Measurements from ENCODE around the gene EIF4G3. TPM values are rescaled to one million over a fixed set of nuclear protein-coding genes. Genes with fewer than 3 reads are reported as not detected.

Gene EIF4G3
- total RNA-seq, 3 donors from 2014 or later (not counting 1 experiment from before 2014, with no cell fraction given), result 105 to 107 (median 107) TPM

DNA sequence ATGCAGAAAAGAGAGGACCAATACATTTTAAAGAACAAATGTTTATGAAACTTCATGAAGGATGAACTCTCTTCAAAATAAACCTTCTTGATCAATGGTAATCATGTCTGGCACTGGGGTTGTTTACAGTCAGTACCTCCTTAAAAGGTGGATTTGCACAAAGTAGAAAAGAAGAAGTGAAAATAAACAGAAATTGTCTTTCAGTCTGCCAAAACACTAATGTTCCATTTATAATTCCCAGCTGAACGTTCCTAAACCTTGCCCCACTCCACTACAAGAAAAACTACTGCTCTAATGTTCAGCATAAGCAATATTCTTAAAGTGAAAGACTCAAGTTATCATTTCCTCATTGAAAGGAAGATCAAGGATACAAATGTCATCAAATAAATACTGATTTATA lies 86.2 kb downstream of the EIF4G3 start:
- Mint-ChIP-seq H3K36me3 (no peaks in the 10 kb centered on the region), H3K4me3 (no peak overlapping the region), H3K27me3 (ENCODE audit: low read depth in 2 of 2) (no peaks in the 10 kb centered on the region), H3K27ac (peak overlapping the region; percentile 56 to 63), H3K4me1 (peaks cover 26 to 34% of the 10 kb centered on the region in 2 donors), H3K9me3 (no peaks in the 10 kb centered on the region)
- Histone ChIP-seq H3K4me3 (ENCODE audit: low read length) (no peak overlapping the region), H3K9me3 (ENCODE audit: control insufficient read depth, insufficient read depth, low read length) (no peaks in the 10 kb centered on the region), H3K27ac (ENCODE audit: low read length) (no peak overlapping the region), H3K4me1 (ENCODE audit: control insufficient read depth, insufficient read depth, low read length) (no peaks in the 10 kb centered on the region), H3K36me3 (ENCODE audit: control insufficient read depth, insufficient read depth, low read length) (peaks cover 4% of the 10 kb centered on the region), H3K27me3 (ENCODE audit: control insufficient read depth, insufficient read depth, low read length) (no peaks in the 10 kb centered on the region)
- intact Hi-C loops (cut with micrococcal nuclease), result no loop called here
- WGBS (ENCODE audit: insufficient coverage), result 9% methylated on average over 1 of the region's 1 CpG
- ATAC-seq (no peak), DNase-seq (no peak)
- TF ChIP-seq, protein P1, sequence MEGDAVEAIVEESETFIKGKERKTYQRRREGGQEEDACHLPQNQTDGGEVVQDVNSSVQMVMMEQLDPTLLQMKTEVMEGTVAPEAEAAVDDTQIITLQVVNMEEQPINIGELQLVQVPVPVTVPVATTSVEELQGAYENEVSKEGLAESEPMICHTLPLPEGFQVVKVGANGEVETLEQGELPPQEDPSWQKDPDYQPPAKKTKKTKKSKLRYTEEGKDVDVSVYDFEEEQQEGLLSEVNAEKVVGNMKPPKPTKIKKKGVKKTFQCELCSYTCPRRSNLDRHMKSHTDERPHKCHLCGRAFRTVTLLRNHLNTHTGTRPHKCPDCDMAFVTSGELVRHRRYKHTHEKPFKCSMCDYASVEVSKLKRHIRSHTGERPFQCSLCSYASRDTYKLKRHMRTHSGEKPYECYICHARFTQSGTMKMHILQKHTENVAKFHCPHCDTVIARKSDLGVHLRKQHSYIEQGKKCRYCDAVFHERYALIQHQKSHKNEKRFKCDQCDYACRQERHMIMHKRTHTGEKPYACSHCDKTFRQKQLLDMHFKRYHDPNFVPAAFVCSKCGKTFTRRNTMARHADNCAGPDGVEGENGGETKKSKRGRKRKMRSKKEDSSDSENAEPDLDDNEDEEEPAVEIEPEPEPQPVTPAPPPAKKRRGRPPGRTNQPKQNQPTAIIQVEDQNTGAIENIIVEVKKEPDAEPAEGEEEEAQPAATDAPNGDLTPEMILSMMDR (IDR thresholded peaks at IDR 0.05), result no peak

DNA sequence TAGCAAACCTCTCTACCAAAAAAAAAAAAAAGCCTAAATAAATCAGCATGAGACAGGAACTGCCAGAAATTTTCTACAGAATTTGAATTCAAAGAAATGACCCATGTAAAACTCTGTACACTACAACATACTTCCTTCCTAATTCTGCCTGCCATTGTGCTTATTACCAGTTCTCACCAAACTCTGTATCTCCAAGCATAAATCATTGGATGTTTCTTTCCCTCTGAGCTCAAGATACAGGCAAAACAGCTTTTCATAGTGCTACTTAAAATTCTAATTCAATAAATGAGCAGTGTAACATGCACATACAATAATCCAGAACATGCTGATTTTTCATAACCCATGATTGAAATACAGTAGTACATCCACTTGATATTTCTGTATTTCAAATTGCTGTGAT lies 87.0 kb downstream of the EIF4G3 start:
- Histone ChIP-seq H3K27ac (ENCODE audit: low read length) (no peak overlapping the region), H3K27me3 (ENCODE audit: control insufficient read depth, insufficient read depth, low read length) (no peaks in the 10 kb centered on the region), H3K36me3 (ENCODE audit: control insufficient read depth, insufficient read depth, low read length) (peaks cover 4% of the 10 kb centered on the region), H3K4me1 (ENCODE audit: control insufficient read depth, insufficient read depth, low read length) (no peaks in the 10 kb centered on the region), H3K4me3 (ENCODE audit: low read length) (no peak overlapping the region), H3K9me3 (ENCODE audit: control insufficient read depth, insufficient read depth, low read length) (no peaks in the 10 kb centered on the region)
- Mint-ChIP-seq H3K27ac (peak overlapping the region; percentile 44 to 56), H3K36me3 (no peaks in the 10 kb centered on the region), H3K27me3 (ENCODE audit: low read depth in 2 of 2) (no peaks in the 10 kb centered on the region), H3K4me3 (no peak overlapping the region), H3K9me3 (no peaks in the 10 kb centered on the region), H3K4me1 (peaks cover 21 to 35% of the 10 kb centered on the region in 2 donors)
- TF ChIP-seq, protein P1 (IDR thresholded peaks at IDR 0.05), result no peak
- intact Hi-C loops (cut with micrococcal nuclease), result no loop called here
- DNase-seq (no peak), ATAC-seq (no peak)

DNA sequence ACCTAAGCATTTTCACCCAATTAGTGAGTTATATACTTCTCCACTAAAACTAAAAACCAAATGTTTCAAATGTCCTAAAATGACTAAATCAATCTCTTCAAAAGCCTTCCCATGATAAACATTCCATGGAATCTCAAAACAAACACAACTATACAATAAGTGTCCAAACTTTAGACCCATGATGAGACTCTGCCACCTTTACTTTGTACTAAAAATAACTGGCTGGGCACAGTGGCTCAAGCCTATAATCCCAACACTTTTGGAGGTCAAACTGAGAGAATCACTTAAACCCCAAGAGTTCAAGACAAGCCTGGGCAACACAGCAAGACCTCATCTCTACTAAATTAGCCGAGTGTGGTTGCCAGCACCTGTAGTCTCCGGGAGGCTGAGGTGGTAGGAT lies 87.4 kb downstream of the EIF4G3 start:
- Mint-ChIP-seq H3K27me3 (ENCODE audit: low read depth in 2 of 2) (no peaks in the 10 kb centered on the region), H3K4me1 (peaks cover 25 to 39% of the 10 kb centered on the region in 2 donors), H3K36me3 (no peaks in the 10 kb centered on the region), H3K27ac (peak overlapping the region; percentile 44 to 56), H3K9me3 (no peaks in the 10 kb centered on the region), H3K4me3 (no peak overlapping the region)
- Histone ChIP-seq H3K27ac (ENCODE audit: low read length) (no peak overlapping the region), H3K27me3 (ENCODE audit: control insufficient read depth, insufficient read depth, low read length) (no peaks in the 10 kb centered on the region), H3K4me1 (ENCODE audit: control insufficient read depth, insufficient read depth, low read length) (no peaks in the 10 kb centered on the region), H3K9me3 (ENCODE audit: control insufficient read depth, insufficient read depth, low read length) (no peaks in the 10 kb centered on the region), H3K36me3 (ENCODE audit: control insufficient read depth, insufficient read depth, low read length) (peaks cover 7% of the 10 kb centered on the region), H3K4me3 (ENCODE audit: low read length) (no peak overlapping the region)
- intact Hi-C loops (cut with micrococcal nuclease), result no loop called here
- no peak for ATAC-seq
- WGBS (ENCODE audit: insufficient coverage), result 75% methylated on average over 2 of the region's 2 CpGs
- TF ChIP-seq, protein P1 (IDR thresholded peaks at IDR 0.05), result no peak
- no peak for DNase-seq

DNA sequence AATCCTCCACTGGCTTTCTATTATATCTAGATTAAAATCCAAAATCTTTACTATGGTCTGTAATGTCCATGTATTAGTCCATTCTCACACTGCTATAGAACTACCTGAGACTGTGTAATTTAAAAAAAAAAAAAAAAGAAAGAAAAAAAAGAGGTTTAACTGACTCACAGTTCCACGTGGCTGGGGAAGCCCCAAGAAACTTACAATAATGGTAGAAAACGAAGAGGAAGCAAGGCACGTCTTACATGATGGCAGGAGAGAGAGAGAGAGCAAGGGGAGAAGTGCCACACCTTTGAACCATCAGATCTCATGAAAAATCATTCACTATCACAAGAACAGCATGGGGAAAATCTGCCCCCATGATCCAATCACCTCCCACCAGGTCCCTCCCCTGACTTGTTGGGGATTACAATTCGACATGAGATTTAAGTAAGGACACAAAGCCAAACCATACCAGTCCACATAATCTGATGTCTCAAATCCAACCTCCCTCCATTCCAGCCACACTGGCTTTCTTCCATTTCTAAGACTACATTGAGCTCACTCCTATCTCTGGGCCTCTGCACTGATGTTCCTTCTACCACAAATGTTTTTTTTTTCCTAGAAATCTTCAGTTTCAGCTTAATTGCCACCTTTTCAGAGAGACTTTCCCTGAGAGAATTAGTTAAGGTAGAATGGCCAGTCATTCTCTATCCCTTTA lies 92.4 kb downstream of the EIF4G3 start:
- intact Hi-C loops (cut with micrococcal nuclease), result no loop called here
- Mint-ChIP-seq H3K27ac (peak overlapping the region; percentile 9 to 64), H3K4me1 (peaks cover 17 to 21% of the 10 kb centered on the region in 2 donors), H3K36me3 (no peaks in the 10 kb centered on the region), H3K4me3 (no peak overlapping the region), H3K27me3 (ENCODE audit: low read depth in 2 of 2) (no peaks in the 10 kb centered on the region), H3K9me3 (no peaks in the 10 kb centered on the region)
- Histone ChIP-seq H3K4me1 (ENCODE audit: control insufficient read depth, insufficient read depth, low read length) (no peaks in the 10 kb centered on the region), H3K27me3 (ENCODE audit: control insufficient read depth, insufficient read depth, low read length) (no peaks in the 10 kb centered on the region), H3K27ac (ENCODE audit: low read length) (no peak overlapping the region), H3K9me3 (ENCODE audit: control insufficient read depth, insufficient read depth, low read length) (no peaks in the 10 kb centered on the region), H3K36me3 (ENCODE audit: control insufficient read depth, insufficient read depth, low read length) (peaks cover 7% of the 10 kb centered on the region), H3K4me3 (ENCODE audit: low read length) (no peak overlapping the region)
- no peak for DNase-seq
- TF ChIP-seq, protein P1 (IDR thresholded peaks at IDR 0.05), result no peak
- WGBS (ENCODE audit: insufficient coverage), result 48% methylated on average over 3 of the region's 4 CpGs
- ATAC-seq, result peak; percentile 44 to 64 (median 47)

Measured in natural killer cell (primary cell).